Hypothalamus (tissue), 51 donors: Measurements from ENCODE around the gene KTN1.

ENCODE experiments used
- DNase-seq, 51 donors: peaks; one replicate each; lab custom pipeline; 2025; lab: John Stamatoyannopoulos, UW

KTN1 gene, protein sequence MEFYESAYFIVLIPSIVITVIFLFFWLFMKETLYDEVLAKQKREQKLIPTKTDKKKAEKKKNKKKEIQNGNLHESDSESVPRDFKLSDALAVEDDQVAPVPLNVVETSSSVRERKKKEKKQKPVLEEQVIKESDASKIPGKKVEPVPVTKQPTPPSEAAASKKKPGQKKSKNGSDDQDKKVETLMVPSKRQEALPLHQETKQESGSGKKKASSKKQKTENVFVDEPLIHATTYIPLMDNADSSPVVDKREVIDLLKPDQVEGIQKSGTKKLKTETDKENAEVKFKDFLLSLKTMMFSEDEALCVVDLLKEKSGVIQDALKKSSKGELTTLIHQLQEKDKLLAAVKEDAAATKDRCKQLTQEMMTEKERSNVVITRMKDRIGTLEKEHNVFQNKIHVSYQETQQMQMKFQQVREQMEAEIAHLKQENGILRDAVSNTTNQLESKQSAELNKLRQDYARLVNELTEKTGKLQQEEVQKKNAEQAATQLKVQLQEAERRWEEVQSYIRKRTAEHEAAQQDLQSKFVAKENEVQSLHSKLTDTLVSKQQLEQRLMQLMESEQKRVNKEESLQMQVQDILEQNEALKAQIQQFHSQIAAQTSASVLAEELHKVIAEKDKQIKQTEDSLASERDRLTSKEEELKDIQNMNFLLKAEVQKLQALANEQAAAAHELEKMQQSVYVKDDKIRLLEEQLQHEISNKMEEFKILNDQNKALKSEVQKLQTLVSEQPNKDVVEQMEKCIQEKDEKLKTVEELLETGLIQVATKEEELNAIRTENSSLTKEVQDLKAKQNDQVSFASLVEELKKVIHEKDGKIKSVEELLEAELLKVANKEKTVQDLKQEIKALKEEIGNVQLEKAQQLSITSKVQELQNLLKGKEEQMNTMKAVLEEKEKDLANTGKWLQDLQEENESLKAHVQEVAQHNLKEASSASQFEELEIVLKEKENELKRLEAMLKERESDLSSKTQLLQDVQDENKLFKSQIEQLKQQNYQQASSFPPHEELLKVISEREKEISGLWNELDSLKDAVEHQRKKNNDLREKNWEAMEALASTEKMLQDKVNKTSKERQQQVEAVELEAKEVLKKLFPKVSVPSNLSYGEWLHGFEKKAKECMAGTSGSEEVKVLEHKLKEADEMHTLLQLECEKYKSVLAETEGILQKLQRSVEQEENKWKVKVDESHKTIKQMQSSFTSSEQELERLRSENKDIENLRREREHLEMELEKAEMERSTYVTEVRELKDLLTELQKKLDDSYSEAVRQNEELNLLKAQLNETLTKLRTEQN (N-terminal part only)

GRCh38 chr14:55579724-55580469 lies at the start of gene KTN1:
TSS of gene KTN1 (plus strand) at chr14:55580207. CDS start at chr14:55612049, 31,842 bp downstream.
- DNase-seq, result peak in 48 of 51 donors; percentile 32 to 87 (median 64)

DNA sequence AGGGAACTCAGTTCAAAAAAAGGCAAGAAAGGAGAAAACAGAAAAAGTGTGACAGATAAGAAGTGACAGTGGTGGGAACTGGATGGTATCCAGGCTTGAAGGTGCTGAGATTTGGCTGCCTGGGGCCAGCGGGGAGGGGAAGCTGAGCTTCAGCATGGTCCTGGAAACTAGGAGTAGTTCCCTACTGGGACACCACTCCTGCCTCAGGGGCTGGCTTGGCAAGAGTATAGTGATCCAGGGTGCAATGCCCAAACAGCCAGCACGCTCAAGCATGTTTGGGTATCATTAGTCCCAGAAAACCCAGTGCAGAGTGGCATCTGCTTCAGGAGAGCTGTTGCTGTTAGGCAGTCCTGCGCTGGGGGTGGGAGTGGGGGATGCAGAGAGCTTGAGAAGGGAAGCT lies 49.5 kb upstream of the KTN1 start:
- DNase-seq, result no peak

DNA sequence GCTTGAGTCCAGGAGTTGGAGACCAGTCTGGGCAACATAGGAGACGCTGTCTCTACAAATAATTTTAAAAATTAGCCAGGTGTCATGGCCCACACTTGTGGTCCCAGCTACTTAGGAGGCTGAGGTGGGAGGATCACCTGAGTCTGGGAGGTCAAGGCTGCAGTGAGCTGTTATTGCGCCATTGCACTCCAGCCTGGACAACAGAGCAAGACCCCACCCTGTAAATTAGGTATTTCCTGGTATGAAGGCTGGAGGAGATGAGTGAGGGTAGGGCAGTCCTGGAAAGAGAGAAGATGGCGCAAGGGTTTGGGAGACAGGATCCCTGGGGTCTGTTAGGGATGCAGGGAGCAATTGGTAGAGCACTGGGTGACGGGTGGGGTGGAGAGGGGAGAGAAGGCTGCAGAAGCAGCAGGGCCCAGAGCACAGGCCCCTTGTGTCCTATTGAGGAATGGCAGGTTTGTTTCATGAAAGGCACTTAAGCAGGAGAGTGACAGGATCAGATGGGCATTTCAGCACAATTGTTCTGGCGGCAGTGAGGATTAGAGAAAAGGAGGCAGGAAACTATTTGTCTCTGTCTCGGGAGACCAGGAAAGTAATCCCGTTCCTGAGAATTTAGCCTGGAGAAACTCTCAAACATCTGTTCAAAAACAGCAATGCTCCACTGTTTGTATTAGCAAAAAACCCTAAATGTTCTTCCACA lies 47.2 kb upstream of the KTN1 start:
- no peak for DNase-seq

DNA sequence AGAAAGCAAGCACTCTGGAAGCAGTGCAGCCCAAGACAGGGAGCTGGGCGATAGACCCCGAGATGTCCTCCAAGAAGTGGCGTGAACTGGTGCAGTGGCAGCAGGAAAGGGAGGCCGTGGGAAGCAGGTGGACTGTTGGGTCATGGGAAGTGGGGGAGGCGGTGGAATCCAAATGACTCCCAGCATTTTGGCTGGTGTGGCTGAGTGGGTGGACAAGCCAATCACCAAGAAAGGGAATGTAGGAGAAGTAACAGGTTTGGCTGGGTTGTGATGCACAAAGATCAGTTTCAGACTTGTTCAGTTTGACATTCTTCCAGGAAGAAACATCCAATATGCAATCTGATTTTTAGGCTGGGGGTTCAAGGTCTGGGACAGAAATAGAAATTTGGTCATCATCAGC lies 46.0 kb upstream of the KTN1 start:
- no peak for DNase-seq

- no peak for DNase-seq
Observed at GRCh38 chr14:55535516-55536203, 44.3 kb upstream of the KTN1 start.

DNA sequence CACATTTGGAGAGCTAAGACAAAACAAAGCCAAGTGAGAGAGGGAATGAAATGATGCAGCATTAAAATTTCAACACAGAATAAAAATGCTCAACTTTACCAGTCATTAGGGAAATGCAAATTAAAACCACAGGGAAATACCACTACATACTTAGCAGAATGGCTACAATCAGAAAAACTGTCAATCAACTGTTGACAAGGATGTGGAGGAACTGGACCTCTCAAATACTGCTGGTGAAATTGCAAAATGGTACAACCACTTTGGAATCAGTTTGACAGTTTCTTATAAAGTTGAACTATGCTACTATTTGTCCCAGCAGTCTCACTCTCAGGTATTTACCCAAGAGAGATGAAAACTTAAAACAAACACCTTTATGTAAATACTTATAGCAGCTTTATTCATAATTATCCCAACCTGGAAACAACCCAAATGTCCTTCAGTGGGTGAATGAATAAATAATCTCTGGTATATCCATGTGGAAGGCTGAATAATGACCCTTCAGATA lies 43.8 kb upstream of the KTN1 start:
- DNase-seq, result no peak

- no peak for DNase-seq
Observed at GRCh38 chr14:55537782-55538181, 42.2 kb upstream of the KTN1 start.

DNA sequence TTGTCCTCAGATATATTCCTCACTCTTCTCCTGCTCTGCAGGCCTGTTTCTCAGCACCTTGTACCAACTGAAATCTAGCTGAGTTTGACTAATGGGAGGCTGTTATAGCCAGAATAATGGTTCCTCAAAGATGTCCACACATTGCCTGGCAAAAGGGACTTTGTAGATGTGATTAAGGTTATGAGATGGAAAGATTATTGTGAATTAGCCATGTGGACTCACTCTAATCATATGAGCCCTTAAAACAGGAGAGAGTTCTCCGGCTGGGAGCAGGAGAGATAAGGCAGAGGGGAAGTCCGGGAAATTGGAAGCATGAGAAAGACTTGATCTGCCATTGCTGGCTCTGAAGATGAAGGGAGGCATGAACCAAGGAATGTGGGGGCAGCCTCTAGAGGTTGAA lies 40.0 kb upstream of the KTN1 start:
- no peak for DNase-seq

- DNase-seq, result no peak
Observed at GRCh38 chr14:55540847-55541773, 38.9 kb upstream of the KTN1 start.

DNA sequence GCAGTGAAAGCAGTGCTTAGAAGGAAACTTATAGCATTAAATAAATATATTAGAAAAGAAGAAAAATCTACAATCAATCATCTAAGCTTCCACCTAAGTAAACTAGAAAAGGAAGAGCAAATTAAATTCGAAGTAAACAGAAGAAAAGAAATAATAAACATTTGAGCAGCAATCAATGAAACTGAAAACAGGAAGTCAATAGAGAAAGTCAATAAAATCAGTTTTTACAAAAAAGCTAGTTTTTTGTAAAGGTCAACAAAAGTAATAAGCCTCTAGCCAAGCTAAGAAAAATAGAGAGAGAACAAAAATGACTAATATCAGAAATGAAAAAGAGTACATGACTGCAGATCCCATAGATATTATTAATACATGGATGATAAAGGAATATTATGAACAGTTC lies 34.2 kb upstream of the KTN1 start:
- DNase-seq, result no peak

GRCh38 chr14:55546212-55546874 lies 33.7 kb upstream of the KTN1 start:
- no peak for DNase-seq

DNA sequence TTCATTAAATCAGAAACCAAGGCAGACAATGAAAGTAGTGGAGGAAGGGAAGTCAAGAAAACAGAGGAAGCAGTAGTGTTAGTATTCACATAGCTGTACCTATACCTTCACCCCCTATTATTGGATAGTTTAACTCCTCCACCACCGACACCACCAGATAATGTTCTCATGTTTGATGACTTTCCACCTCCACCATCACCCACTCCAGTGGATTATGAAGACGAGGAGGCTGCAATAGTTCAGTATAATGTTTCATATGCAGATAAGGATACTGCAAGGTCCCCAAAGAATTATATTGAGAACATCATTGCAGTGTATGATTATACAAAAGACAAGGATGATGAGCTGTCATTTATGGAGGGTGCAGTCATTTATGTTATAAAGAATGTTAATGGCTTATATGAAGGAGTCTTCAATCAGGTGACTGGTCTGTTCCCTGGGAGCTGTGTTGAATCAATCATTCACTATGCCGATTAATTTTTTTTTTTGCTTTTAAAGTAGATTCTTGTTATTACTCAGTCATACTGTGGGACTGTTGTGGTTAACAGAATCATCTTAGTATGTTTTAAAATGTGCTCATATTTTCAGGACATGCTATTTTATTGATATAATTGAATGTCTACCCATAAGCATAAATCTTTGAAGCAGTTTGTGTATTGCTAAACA lies 32.2 kb upstream of the KTN1 start:
- DNase-seq, result no peak

GRCh38 chr14:55553791-55554190 lies 26.2 kb upstream of the KTN1 start:
- no peak for DNase-seq

- peak in 32 of 51 donors; percentile 2 to 67 (median 24) for DNase-seq
Observed at GRCh38 chr14:55556929-55557623, 22.9 kb upstream of the KTN1 start.

- no peak for DNase-seq
Observed at GRCh38 chr14:55562135-55562534, 17.9 kb upstream of the KTN1 start.

GRCh38 chr14:55568618-55569017 lies 11.4 kb upstream of the KTN1 start:
- DNase-seq, result no peak
